Glomerular visceral epithelial cell (primary cell): ENCODE results near the gene CYP39A1.
"Not testable (repeated sequence)": the region's sequence is repeated elsewhere in the genome, so short reads cannot be mapped to it uniquely, and the experiment has no call there.

Experiments used
- DNase-seq: peaks from one replicate; pipeline ENCODE4 v3.0.0-alpha.2; 2016; ENCODE audit errors: extremely low spot score

Gene CYP39A1

GRCh38 chr6:46648869-46649492 is 3.6 kb downstream of the CYP39A1 start:
- no peak for DNase-seq

- not testable (repeated sequence) for DNase-seq
These were observed 4.5 kb downstream of the CYP39A1 start for GRCh38 chr6:46648108-46648507.

- no peak for DNase-seq
These were observed 7.4 kb downstream of the CYP39A1 start for GRCh38 chr6:46645265-46645664.

- DNase-seq = no peak
These were observed 9.5 kb downstream of the CYP39A1 start for GRCh38 chr6:46642928-46643751.

- no peak for DNase-seq
These were observed 14.0 kb downstream of the CYP39A1 start for GRCh38 chr6:46638650-46639049.

- no peak for DNase-seq
These were observed 14.7 kb downstream of the CYP39A1 start for GRCh38 chr6:46637933-46638332.

GRCh38 chr6:46637145-46637544 is 15.5 kb downstream of the CYP39A1 start:
- DNase-seq = no peak

GRCh38 chr6:46635462-46635861 is 17.2 kb downstream of the CYP39A1 start:
- DNase-seq = no peak

GRCh38 chr6:46632053-46632452 is 20.6 kb downstream of the CYP39A1 start:
- no peak for DNase-seq

GRCh38 chr6:46629691-46630090 is 22.9 kb downstream of the CYP39A1 start:
- no peak for DNase-seq

- DNase-seq = no peak
These were observed 23.6 kb downstream of the CYP39A1 start for GRCh38 chr6:46628976-46629375.

- DNase-seq = no peak
These were observed 24.1 kb downstream of the CYP39A1 start for GRCh38 chr6:46628498-46628897.

GRCh38 chr6:46626976-46627375 is 25.6 kb downstream of the CYP39A1 start:
- no peak for DNase-seq

GRCh38 chr6:46626228-46626909 is 26.2 kb downstream of the CYP39A1 start:
- DNase-seq = peak; percentile 14

GRCh38 chr6:46618726-46619125 is 33.9 kb downstream of the CYP39A1 start:
- no peak for DNase-seq

GRCh38 chr6:46612645-46613044 is 40.0 kb downstream of the CYP39A1 start:
- DNase-seq = no peak

GRCh38 chr6:46610862-46611553 is 41.6 kb downstream of the CYP39A1 start:
- no peak for DNase-seq

- DNase-seq = no peak
These were observed 46.3 kb downstream of the CYP39A1 start for GRCh38 chr6:46606338-46606737.

GRCh38 chr6:46605091-46605797 is 47.4 kb downstream of the CYP39A1 start:
- DNase-seq = no peak

GRCh38 chr6:46598215-46598614 is 54.4 kb downstream of the CYP39A1 start:
- DNase-seq = no peak

- no peak for DNase-seq
These were observed 59.9 kb downstream of the CYP39A1 start for GRCh38 chr6:46592740-46593139.

GRCh38 chr6:46592046-46592445 is 60.6 kb downstream of the CYP39A1 start:
- DNase-seq = no peak
